Measurements from ENCODE around the gene TMEM245. TPM values are rescaled to one million over a fixed set of nuclear protein-coding genes. Genes with fewer than 3 reads are reported as not detected.
"Not testable (repeated sequence)": the region's sequence is repeated elsewhere in the genome, so short reads cannot be mapped to it uniquely, and the experiment has no call there.

Gene TMEM245
- total RNA-seq, 1 donor from 2014 or later, result 40.0 TPM

DNA sequence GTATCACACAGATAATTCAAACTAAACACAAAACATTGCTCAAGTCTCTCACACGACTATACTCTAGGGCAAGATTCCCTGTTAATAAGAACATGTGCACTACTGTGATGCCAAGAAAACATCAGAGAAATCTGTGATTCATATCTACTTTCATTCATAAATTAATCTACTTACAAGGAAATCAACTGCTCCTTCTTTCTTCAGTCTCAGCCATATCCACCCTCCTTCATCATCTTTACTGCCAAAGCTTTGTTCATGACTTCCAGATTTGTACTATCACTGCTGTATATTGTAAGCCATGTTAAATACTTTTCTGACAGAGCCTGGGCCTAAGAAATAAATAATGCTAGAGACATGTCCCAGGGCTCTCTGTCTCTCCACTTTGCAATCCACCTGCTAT is 141.5 kb downstream of the TMEM245 start:
- TF ChIP-seq, protein P1, sequence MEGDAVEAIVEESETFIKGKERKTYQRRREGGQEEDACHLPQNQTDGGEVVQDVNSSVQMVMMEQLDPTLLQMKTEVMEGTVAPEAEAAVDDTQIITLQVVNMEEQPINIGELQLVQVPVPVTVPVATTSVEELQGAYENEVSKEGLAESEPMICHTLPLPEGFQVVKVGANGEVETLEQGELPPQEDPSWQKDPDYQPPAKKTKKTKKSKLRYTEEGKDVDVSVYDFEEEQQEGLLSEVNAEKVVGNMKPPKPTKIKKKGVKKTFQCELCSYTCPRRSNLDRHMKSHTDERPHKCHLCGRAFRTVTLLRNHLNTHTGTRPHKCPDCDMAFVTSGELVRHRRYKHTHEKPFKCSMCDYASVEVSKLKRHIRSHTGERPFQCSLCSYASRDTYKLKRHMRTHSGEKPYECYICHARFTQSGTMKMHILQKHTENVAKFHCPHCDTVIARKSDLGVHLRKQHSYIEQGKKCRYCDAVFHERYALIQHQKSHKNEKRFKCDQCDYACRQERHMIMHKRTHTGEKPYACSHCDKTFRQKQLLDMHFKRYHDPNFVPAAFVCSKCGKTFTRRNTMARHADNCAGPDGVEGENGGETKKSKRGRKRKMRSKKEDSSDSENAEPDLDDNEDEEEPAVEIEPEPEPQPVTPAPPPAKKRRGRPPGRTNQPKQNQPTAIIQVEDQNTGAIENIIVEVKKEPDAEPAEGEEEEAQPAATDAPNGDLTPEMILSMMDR (IDR thresholded peaks at IDR 0.05), result no peak
- Mint-ChIP-seq H3K4me3 (ENCODE audit: unreplicated experiment) (no peak overlapping the region), H3K36me3 (ENCODE audit: unreplicated experiment) (peaks cover 43% of the 10 kb centered on the region)

DNA sequence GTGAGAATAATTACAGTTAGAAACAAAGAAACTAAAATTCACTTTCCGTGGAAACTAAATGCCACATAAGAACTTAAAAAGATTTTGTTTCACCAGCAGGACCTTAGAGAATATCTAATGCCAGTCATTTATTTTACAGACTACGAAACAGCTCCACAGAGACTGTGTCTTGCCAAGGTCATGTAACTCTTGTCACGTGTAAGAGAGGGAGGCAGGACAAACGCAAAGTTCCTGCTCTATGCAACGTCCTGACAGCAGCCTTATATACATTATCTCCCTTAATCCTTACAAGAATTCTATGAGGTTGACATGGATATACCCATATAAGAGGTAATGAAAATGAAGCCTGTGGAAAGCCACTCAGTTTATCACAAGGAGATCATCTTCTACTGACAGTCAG is 145.9 kb downstream of the TMEM245 start:
- no peak for DNase-seq (ENCODE audit: extremely low spot score, unreplicated experiment)

More for the DNA sequence above, 141.5 kb downstream of the TMEM245 start:
- DNase-seq (ENCODE audit: extremely low spot score, unreplicated experiment), result no peak
- Mint-ChIP-seq H3K27me3 (ENCODE audit: unreplicated experiment) (no peaks in the 10 kb centered on the region), H3K27ac (ENCODE audit: unreplicated experiment) (no peak overlapping the region), H3K9me3 (ENCODE audit: unreplicated experiment) (no peaks in the 10 kb centered on the region), H3K4me1 (ENCODE audit: unreplicated experiment) (no peaks in the 10 kb centered on the region)

DNA sequence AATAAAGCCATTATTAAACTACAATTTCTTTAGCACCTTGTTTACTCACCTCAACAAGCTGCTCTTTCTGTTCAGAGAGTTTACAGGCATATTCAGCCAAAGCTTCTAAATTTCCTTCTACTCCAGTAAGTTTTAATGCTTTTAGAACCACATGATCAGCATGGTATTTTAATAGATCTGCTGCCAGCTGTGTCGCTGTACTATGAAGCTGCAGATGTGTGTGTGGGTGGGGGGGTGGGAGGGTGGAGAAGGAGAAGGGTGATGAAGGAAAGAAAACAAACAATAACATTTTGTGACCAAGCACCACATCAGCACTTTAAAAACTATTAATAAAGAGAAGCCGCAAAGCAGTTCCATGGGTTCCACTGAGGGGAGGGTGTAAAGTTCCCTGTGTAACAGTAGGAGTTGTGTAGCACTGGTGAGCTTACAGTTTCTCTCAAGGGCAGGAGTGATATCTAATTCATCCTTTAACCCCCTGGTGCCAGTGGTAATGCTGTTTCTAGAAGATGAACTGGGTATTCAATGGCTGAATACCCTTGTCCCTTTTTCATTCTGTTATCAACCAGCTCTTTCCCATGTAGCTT is 147.0 kb downstream of the TMEM245 start:
- Mint-ChIP-seq H3K4me1 (ENCODE audit: unreplicated experiment) (no peaks in the 10 kb centered on the region), H3K4me3 (ENCODE audit: unreplicated experiment) (no peak overlapping the region), H3K36me3 (ENCODE audit: unreplicated experiment) (peaks cover 33% of the 10 kb centered on the region), H3K9me3 (ENCODE audit: unreplicated experiment) (peaks cover 6% of the 10 kb centered on the region), H3K27me3 (ENCODE audit: unreplicated experiment) (no peaks in the 10 kb centered on the region), H3K27ac (ENCODE audit: unreplicated experiment) (no peak overlapping the region)
- TF ChIP-seq, protein P1 (IDR thresholded peaks at IDR 0.05), result no peak
- DNase-seq (ENCODE audit: extremely low spot score, unreplicated experiment), result no peak

More for the DNA sequence above, 145.9 kb downstream of the TMEM245 start:
- TF ChIP-seq, protein P1 (IDR thresholded peaks at IDR 0.05), result no peak
- H3K4me1 Mint-ChIP-seq (ENCODE audit: unreplicated experiment), result no peaks in the 10 kb centered on the region
- no peak overlapping the region for H3K27ac Mint-ChIP-seq (ENCODE audit: unreplicated experiment)
- H3K4me3 Mint-ChIP-seq (ENCODE audit: unreplicated experiment), result no peak overlapping the region
- no peaks in the 10 kb centered on the region for H3K27me3 Mint-ChIP-seq (ENCODE audit: unreplicated experiment)
- peaks cover 38% of the 10 kb centered on the region for H3K36me3 Mint-ChIP-seq (ENCODE audit: unreplicated experiment)
- peaks cover 6% of the 10 kb centered on the region for H3K9me3 Mint-ChIP-seq (ENCODE audit: unreplicated experiment)

DNA sequence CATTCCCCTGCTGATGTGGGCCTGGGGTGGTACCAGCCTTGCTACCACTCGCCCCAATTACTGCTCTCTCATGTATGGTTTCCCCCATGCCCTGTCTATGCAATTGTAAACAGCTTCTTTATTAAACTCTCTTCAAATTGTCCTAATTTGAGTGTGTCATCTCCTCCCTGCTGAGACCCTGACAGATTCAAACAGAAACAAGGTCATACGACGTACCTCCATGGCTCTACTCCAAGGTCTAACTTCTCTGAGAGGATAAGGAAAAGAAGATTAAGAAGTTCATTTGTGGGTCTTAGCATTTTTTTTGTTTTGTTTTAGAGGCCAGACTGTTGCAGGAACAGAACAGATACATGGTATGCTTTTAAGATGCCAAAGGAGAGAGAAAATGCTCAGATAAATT is 147.6 kb downstream of the TMEM245 start:
- H3K27me3 Mint-ChIP-seq (ENCODE audit: unreplicated experiment), result no peaks in the 10 kb centered on the region
- H3K36me3 Mint-ChIP-seq (ENCODE audit: unreplicated experiment), result peaks cover 31% of the 10 kb centered on the region
- no peak for DNase-seq (ENCODE audit: extremely low spot score, unreplicated experiment)
- no peak overlapping the region for H3K27ac Mint-ChIP-seq (ENCODE audit: unreplicated experiment)
- TF ChIP-seq, protein P1 (IDR thresholded peaks at IDR 0.05), result no peak
- H3K4me3 Mint-ChIP-seq (ENCODE audit: unreplicated experiment), result no peak overlapping the region
- H3K9me3 Mint-ChIP-seq (ENCODE audit: unreplicated experiment), result peaks cover 6% of the 10 kb centered on the region
- H3K4me1 Mint-ChIP-seq (ENCODE audit: unreplicated experiment), result no peaks in the 10 kb centered on the region

DNA sequence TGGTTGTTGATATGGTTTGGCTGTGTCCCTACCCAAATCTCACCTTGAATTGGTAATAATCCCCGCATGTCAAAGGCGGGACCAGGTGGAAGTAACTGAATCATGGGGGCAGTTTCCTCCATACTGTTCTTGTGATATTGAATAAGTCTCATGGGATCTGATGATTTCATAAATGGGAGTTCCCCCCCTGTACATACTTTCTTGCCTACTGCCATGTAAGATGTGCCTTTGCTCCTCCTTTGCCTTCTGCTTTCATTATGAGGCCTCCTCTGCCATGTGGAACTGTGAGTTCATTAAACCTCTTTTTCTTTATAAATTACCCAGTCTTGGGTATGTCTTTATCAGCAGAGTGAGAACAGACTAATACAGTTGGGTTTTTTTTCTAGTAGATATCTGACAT is 148.4 kb downstream of the TMEM245 start:
- H3K4me1 Mint-ChIP-seq (ENCODE audit: unreplicated experiment); H3K4me3 Mint-ChIP-seq (ENCODE audit: unreplicated experiment); H3K27me3 Mint-ChIP-seq (ENCODE audit: unreplicated experiment); H3K27ac Mint-ChIP-seq (ENCODE audit: unreplicated experiment); DNase-seq (ENCODE audit: extremely low spot score, unreplicated experiment); H3K9me3 Mint-ChIP-seq (ENCODE audit: unreplicated experiment): not testable (repeated sequence)
- peaks cover 29% of the 10 kb centered on the region for H3K36me3 Mint-ChIP-seq (ENCODE audit: unreplicated experiment)

Measured in osteocyte (in vitro differentiated cells).